NB4 (cell line): ENCODE data around the gene ASB5.

Experiments
- CTCF ChIP-seq: IDR thresholded peaks from one replicate; pipeline ENCODE4 v1.5.1; 2012; ENCODE audit warnings: low read depth, low read length
- MAX ChIP-seq: IDR thresholded peaks from 2 replicates; pipeline ENCODE4 v1.6.1; 2011; ENCODE audit warnings: low read depth, low read length
- MYC ChIP-seq: IDR thresholded peaks from 2 replicates; pipeline ENCODE4 v1.6.1; 2011; ENCODE audit warnings: low read depth, low read length
- POLR2A ChIP-seq: IDR thresholded peaks from 2 replicates; pipeline ENCODE4 v1.6.1; 2011; ENCODE audit warnings: mild to moderate bottlenecking; ENCODE audit not compliant: insufficient read length; ENCODE audit errors: extremely low read depth

GRCh38 chr4:176262243-176262642 is 6.8 kb downstream of the ASB5 start:
- no peak for TF ChIP-seq CTCF
- TF ChIP-seq POLR2A = no peak
- TF ChIP-seq MYC = no peak
- TF ChIP-seq MAX = no peak
